A673 (cell line): ENCODE measurements around the gene AMOTL1.

Experiments used
- EZH2 ChIP-seq: fragments of 200-600 bp; sonication (generic); IDR thresholded peaks from 2 replicates; pipeline ENCODE4 v1.6.1; 2017; ENCODE audit warnings: borderline replicate concordance, low read depth, mild to moderate bottlenecking, mixed read lengths, antibody characterized with exemption, low read length; ENCODE audit not compliant: poor library complexity, severe bottlenecking
- TF ChIP-seq, protein P1 (sequence below): fragments of 300-800, 200-600 bp; sonication (generic); conservative IDR thresholded peaks from 2 replicates; pipeline ENCODE4 v1.5.1; 2017; ENCODE audit warnings: low read depth, mild to moderate bottlenecking, antibody characterized with exemption, low read length, moderate library complexity, mixed read lengths

GRCh38 chr11:94885581-94885980 is 117.4 kb downstream of the AMOTL1 start:
- TF ChIP-seq, protein P1, sequence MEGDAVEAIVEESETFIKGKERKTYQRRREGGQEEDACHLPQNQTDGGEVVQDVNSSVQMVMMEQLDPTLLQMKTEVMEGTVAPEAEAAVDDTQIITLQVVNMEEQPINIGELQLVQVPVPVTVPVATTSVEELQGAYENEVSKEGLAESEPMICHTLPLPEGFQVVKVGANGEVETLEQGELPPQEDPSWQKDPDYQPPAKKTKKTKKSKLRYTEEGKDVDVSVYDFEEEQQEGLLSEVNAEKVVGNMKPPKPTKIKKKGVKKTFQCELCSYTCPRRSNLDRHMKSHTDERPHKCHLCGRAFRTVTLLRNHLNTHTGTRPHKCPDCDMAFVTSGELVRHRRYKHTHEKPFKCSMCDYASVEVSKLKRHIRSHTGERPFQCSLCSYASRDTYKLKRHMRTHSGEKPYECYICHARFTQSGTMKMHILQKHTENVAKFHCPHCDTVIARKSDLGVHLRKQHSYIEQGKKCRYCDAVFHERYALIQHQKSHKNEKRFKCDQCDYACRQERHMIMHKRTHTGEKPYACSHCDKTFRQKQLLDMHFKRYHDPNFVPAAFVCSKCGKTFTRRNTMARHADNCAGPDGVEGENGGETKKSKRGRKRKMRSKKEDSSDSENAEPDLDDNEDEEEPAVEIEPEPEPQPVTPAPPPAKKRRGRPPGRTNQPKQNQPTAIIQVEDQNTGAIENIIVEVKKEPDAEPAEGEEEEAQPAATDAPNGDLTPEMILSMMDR = no peak
- TF ChIP-seq EZH2 = no peak
